Heart left ventricle (tissue), 13 donors: Measurements from ENCODE around the gene ACOX1.

Source experiments
- CTCF ChIP-seq, 12 donors: fragments of 200-600 bp; sonication (generic) in 4 of 12; IDR thresholded peaks; one replicate each; pipeline versions ENCODE4 v1.5.0 to v1.8.0; 2018 to 2022; ENCODE audit warnings: antibody characterized with exemption in 12 of 12, mild to moderate bottlenecking in 5 of 12
- POLR2A ChIP-seq, 2 donors: fragments of 450-650 bp; IDR thresholded peaks; one replicate each; pipeline ENCODE4 v1.6.1; 2017; ENCODE audit warnings: antibody characterized with exemption in 2 of 2, mild to moderate bottlenecking in 2 of 2, moderate library complexity in 2 of 2
- donor health status: ischemic (EF 13 %, LVEDD 7.1; RV severe dilation, severe dysfunction).
- donor health status: DM: no; HTN: yes; CAD: no.
- donor health status: DM: no; HTN: no; CAD: no.
- donor health status: ischemic (EF 25% LVEDD 6.9; RV normal size, moderate dysfunction).
- donor health status: ischemic (EF 25% LVEDD 5.7; RV mildly dilated, moderate dysfunction).
- donor health status: ischemic (EF 35%, LVEDD 5.7; RV mildly dilated, moderate dysfunction).
- donor health status: nonischemic (EF 11% LVEDD 7.7; RV severe dilation, severe dysfunction).
- donor health status: DM: yes; HTN: yes; CAD: no.
- donor health status: PGD.
- donor health status: ischemic (EF 29% LVEDD 5.4; RV normal size, mild dysfunction).
- donor health status: nonischemic (EF 23%, LVEDD 6.1; RV moderate dilation, normal function).

DNA sequence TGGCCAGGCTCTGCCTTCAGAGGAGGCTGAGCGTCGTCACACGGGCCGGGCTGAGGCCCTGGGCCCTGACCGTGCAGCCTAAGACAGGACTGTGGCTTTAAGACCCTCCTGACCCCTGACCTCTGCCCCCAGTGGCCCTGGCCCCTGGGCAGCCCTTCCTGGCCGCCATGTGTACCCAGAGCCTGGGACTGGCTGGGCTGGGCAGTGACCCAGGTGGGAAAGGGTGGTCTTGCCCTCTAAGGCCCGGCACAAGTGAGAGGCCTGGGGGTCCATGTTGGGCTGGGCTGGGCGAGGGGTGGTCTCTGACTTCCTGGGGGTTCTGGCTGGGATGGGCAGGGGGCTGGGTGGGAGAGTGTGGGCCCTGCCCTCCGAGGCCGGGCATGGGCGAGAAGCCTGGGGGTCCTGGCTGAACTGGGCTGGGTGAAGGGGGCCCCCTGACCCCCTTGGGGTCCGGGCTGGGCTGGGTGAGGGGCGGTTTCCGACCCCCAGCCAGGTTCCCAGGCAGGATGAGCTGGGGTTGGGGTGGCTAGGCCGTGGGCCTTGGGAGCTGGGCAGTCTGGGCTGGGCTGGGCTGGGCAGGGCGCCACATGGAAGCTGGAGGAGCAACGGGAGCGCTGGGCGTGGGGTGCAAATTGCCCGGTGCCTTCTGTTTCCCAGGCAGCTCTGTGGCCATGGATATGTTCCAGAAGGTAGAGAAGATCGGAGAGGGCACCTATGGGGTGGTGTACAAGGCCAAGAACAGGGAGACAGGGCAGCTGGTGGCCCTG is 22.0 kb upstream of the ACOX1 start, which contains the start of gene CDK3:
- peak in 4 of 12 donors; percentile 14 to 23 (median 22) for TF ChIP-seq CTCF (IDR thresholded peaks at IDR 0.05)
- no peak for TF ChIP-seq POLR2A (IDR thresholded peaks at IDR 0.05)
